Nephron (organoid): ENCODE results near the gene PCCA.
A peak's percentile ranks its signal among the peaks of the same experiment; 100 is the strongest.

Experiments
- H3K27ac Mint-ChIP-seq, 3 experiments: 2 replicates each; pipeline ENCODE4 v1.8.0; 2020; ENCODE audit warnings: mixed read lengths in 3 of 3, mild to moderate bottlenecking in 2 of 3, moderate library complexity in 1 of 3
- H3K27me3 Mint-ChIP-seq: 2 replicates; pipeline ENCODE4 v1.8.0; 2021; ENCODE audit warnings: low read depth, mild to moderate bottlenecking, moderate library complexity, mixed read lengths
- H3K36me3 Mint-ChIP-seq: 2 replicates; pipeline ENCODE4 v1.8.0; 2020; ENCODE audit warnings: low read depth, mixed read lengths
- H3K4me1 Mint-ChIP-seq: 2 replicates; pipeline ENCODE4 v1.8.0; 2020; ENCODE audit warnings: mixed read lengths
- H3K4me3 Mint-ChIP-seq, 3 experiments: 2 replicates each; pipeline ENCODE4 v1.8.0; 2020; ENCODE audit warnings: mild to moderate bottlenecking in 3 of 3, mixed read lengths in 3 of 3, moderate library complexity in 2 of 3
- H3K9me3 Mint-ChIP-seq: 2 replicates; pipeline ENCODE4 v1.8.0; 2020; ENCODE audit warnings: mixed read lengths
- CTCF ChIP-seq, 3 experiments: fragments of 200-600 bp; sonication (generic); IDR thresholded peaks; one replicate each; pipeline ENCODE4 v1.5.0; 2021; ENCODE audit warnings: antibody characterized with exemption in 3 of 3; ENCODE audit not compliant: unreplicated experiment in 3 of 3

The PCCA gene

GRCh38 chr13:100518394-100519062, 429.6 kb downstream of the PCCA start:
- H3K36me3 Mint-ChIP-seq = peaks cover 2% of the 10 kb centered on the region
- H3K4me1 Mint-ChIP-seq = peaks cover 35% of the 10 kb centered on the region
- no peak overlapping the region for H3K4me3 Mint-ChIP-seq
- H3K27me3 Mint-ChIP-seq = peaks cover 23% of the 10 kb centered on the region
- H3K9me3 Mint-ChIP-seq = no peaks in the 10 kb centered on the region
- H3K27ac Mint-ChIP-seq = peak overlapping the region in 2 of 3 experiments; percentile 48 to 53
- no peak for TF ChIP-seq CTCF (IDR thresholded peaks at IDR 0.05; ENCODE audit: unreplicated experiment in 3 of 3)

- peaks cover 25% of the 10 kb centered on the region for H3K4me1 Mint-ChIP-seq
- no peak for TF ChIP-seq CTCF (IDR thresholded peaks at IDR 0.05; ENCODE audit: unreplicated experiment in 3 of 3)
- H3K9me3 Mint-ChIP-seq = no peaks in the 10 kb centered on the region
- peaks cover 4% of the 10 kb centered on the region for H3K36me3 Mint-ChIP-seq
- no peak overlapping the region for H3K4me3 Mint-ChIP-seq
- peaks cover 19% of the 10 kb centered on the region for H3K27me3 Mint-ChIP-seq
- no peak overlapping the region for H3K27ac Mint-ChIP-seq
Measured at GRCh38 chr13:100519626-100520025, 430.7 kb downstream of the PCCA start.

GRCh38 chr13:100520936-100521850, 432.3 kb downstream of the PCCA start:
- H3K4me1 Mint-ChIP-seq = peaks cover 23% of the 10 kb centered on the region
- peaks cover 15% of the 10 kb centered on the region for H3K27me3 Mint-ChIP-seq
- no peaks in the 10 kb centered on the region for H3K9me3 Mint-ChIP-seq
- H3K4me3 Mint-ChIP-seq = peak overlapping the region in 2 of 3 experiments; percentile 9 to 26
- peak overlapping the region; percentile 9 to 59 (median 24) for H3K27ac Mint-ChIP-seq
- TF ChIP-seq CTCF (IDR thresholded peaks at IDR 0.05; ENCODE audit: unreplicated experiment in 3 of 3) = peak in 1 of 3 experiments; percentile 13
- peaks cover 4% of the 10 kb centered on the region for H3K36me3 Mint-ChIP-seq

- no peak for TF ChIP-seq CTCF (IDR thresholded peaks at IDR 0.05; ENCODE audit: unreplicated experiment in 3 of 3)
- peaks cover 15% of the 10 kb centered on the region for H3K27me3 Mint-ChIP-seq
Measured at GRCh38 chr13:100521851-100522617, 433.1 kb downstream of the PCCA start.

GRCh38 chr13:100522618-100523309, 433.9 kb downstream of the PCCA start:
- H3K27ac Mint-ChIP-seq = peak overlapping the region in 2 of 3 experiments; percentile 37 to 47
- no peak overlapping the region for H3K4me3 Mint-ChIP-seq

More at GRCh38 chr13:100521851-100522617, 433.1 kb downstream of the PCCA start:
- H3K9me3 Mint-ChIP-seq = no peaks in the 10 kb centered on the region
- peaks cover 23% of the 10 kb centered on the region for H3K4me1 Mint-ChIP-seq
- H3K27ac Mint-ChIP-seq = peak overlapping the region; percentile 37 to 59 (median 47)
- peaks cover 6% of the 10 kb centered on the region for H3K36me3 Mint-ChIP-seq
- no peak overlapping the region for H3K4me3 Mint-ChIP-seq

More at GRCh38 chr13:100522618-100523309, 433.9 kb downstream of the PCCA start:
- no peak for TF ChIP-seq CTCF (IDR thresholded peaks at IDR 0.05; ENCODE audit: unreplicated experiment in 3 of 3)
- peaks cover 15% of the 10 kb centered on the region for H3K27me3 Mint-ChIP-seq
- no peaks in the 10 kb centered on the region for H3K9me3 Mint-ChIP-seq
- H3K36me3 Mint-ChIP-seq = peaks cover 12% of the 10 kb centered on the region
- H3K4me1 Mint-ChIP-seq = peaks cover 23% of the 10 kb centered on the region
